Caco-2 (cell line): Measurements from ENCODE around the gene MTX1. TPM values are rescaled to one million over a fixed set of nuclear protein-coding genes. Genes with fewer than 3 reads are reported as not detected.

ENCODE experiments used
- BruUV-seq: library from RNA; stranded (reverse); fragments of 400-500 nt; replicated peaks from 2 replicates; lab custom pipeline; 2021; lab: Mats Ljungman, UMichigan
- CTCF ChIA-PET: fragments of 300-600 bp; sonication (Branson Sonifier 250); formaldehyde crosslinking; loops from one replicate; lab custom pipeline; 2022; ENCODE audit warnings: antibody characterized with exemption; lab: Charles Lee
- POLR2A ChIA-PET: fragments of 300-600 bp; sonication (Branson Sonifier 250); formaldehyde crosslinking; loops from one replicate; lab custom pipeline; 2022; ENCODE audit warnings: antibody characterized with exemption; lab: Charles Lee
- DNase-seq, 2 experiments: peaks; one replicate each; pipeline versions ENCODE4 v3.0.0 to v3.0.0-alpha.2; 2020 to 2022
- H3K27me3 ChIP-seq: replicated peaks from 2 replicates; pipeline ENCODE4 v1.6.0; 2011; ENCODE audit warnings: low read length; ENCODE audit not compliant: control insufficient read depth, insufficient read depth
- H3K36me3 ChIP-seq: 2 replicates; pipeline ENCODE4 v1.5.1; 2011; ENCODE audit warnings: low read length; ENCODE audit not compliant: control insufficient read depth, insufficient read depth
- H3K4me1 ChIP-seq: fragments of 250-450 bp; sonication (Bioruptor Pico); 2 replicates; pipeline ENCODE4 v1.5.1; 2020; ENCODE audit warnings: mild to moderate bottlenecking
- H3K4me3 ChIP-seq: 2 replicates; pipeline ENCODE4 v1.5.1; 2011; ENCODE audit warnings: low read depth, mild to moderate bottlenecking, control low read depth, low read length
- H3K9me3 ChIP-seq: fragments of 250-450 bp; sonication (Bioruptor Pico); 2 replicates; pipeline ENCODE4 v1.5.1; 2020; ENCODE audit warnings: mild to moderate bottlenecking, moderate library complexity
- H3K27ac Mint-ChIP-seq: one replicate; pipeline ENCODE4 v1.8.0; 2022; ENCODE audit warnings: mixed read lengths; ENCODE audit not compliant: unreplicated experiment
- H3K27me3 Mint-ChIP-seq: one replicate; pipeline ENCODE4 v1.8.0; 2022; ENCODE audit warnings: mixed read lengths; ENCODE audit not compliant: insufficient read depth, unreplicated experiment
- H3K36me3 Mint-ChIP-seq: one replicate; pipeline ENCODE4 v1.8.0; 2022; ENCODE audit warnings: mild to moderate bottlenecking, mixed read lengths; ENCODE audit not compliant: insufficient read depth, unreplicated experiment
- H3K4me1 Mint-ChIP-seq: one replicate; pipeline ENCODE4 v1.8.0; 2022; ENCODE audit warnings: low read depth, mixed read lengths; ENCODE audit not compliant: unreplicated experiment
- H3K4me3 Mint-ChIP-seq: one replicate; pipeline ENCODE4 v1.8.0; 2022; ENCODE audit warnings: mild to moderate bottlenecking, moderate library complexity, mixed read lengths; ENCODE audit not compliant: unreplicated experiment
- H3K9me3 Mint-ChIP-seq: one replicate; pipeline ENCODE4 v1.8.0; 2022; ENCODE audit warnings: mixed read lengths; ENCODE audit not compliant: unreplicated experiment
- CTCF ChIP-seq, 2 experiments: fragments of 200-600 bp in 1 of 2; IDR thresholded peaks; 1 replicate in 1 of 2; 2 replicates in 1 of 2; pipeline versions ENCODE4 v1.5.1 to v1.8.0; 2011 to 2022; ENCODE audit warnings: antibody characterized with exemption in 1 of 2, control low read depth in 1 of 2, inconsistent platforms in 1 of 2, low read depth in 1 of 2, low read length in 1 of 2, mild to moderate bottlenecking in 1 of 2, moderate library complexity in 1 of 2; ENCODE audit not compliant: insufficient read depth in 1 of 2, severe bottlenecking in 1 of 2, unreplicated experiment in 1 of 2
- intact Hi-C: fragments of 100-400 bp; cut with micrococcal nuclease; formaldehyde crosslinking; loops from one replicate; pipeline ENCODE4 v1.10.0; 2022; ENCODE audit not compliant: unreplicated experiment
- total RNA-seq: library from RNA; stranded (reverse); gene quantifications from 2 replicates; pipeline ENCODE4 v1.2.3, GENCODE V29; 2022

MTX1 gene
- total RNA-seq, 1 experiment from 2014 or later, result 65.3 TPM

GRCh38 chr1:155226188-155226909, 17.9 kb downstream of the MTX1 start:
- Mint-ChIP-seq H3K4me3 (peak overlapping the region; percentile 81), H3K36me3 (peaks cover 25% of the 10 kb centered on the region), H3K4me1 (peaks cover 25% of the 10 kb centered on the region), H3K27ac (peak overlapping the region; percentile 80), H3K9me3 (no peaks in the 10 kb centered on the region), H3K27me3 (no peaks in the 10 kb centered on the region)
- Histone ChIP-seq H3K9me3 (no peaks in the 10 kb centered on the region), H3K36me3 (no peaks in the 10 kb centered on the region; the same call in 1 of the 2 replicates), H3K4me3 (peak overlapping the region; percentile 62), H3K27me3 (no peaks in the 10 kb centered on the region), H3K4me1 (peaks cover 22% of the 10 kb centered on the region)
- ChIA-PET POLR2A (interaction anchor here (0.5 to 2.0 kb wide), 4 partner anchors 15 to 32 kb away, joined by 4 to 10 read pairs (median 4); partner anchors contain the start of gene MTX1), CTCF (interaction anchor here (0.6 to 2.5 kb wide), 7 partner anchors 17 to 135 kb away, joined by 3 to 10 read pairs (median 5); partner anchors contain the start of genes KRTCAP2 and THBS3)
- peak; percentile 51 to 79 for TF ChIP-seq CTCF (IDR thresholded peaks at IDR 0.05; ENCODE audit: insufficient read depth in 1 of 2, low read depth in 1 of 2, low read length in 1 of 2, severe bottlenecking in 1 of 2, unreplicated experiment in 1 of 2)
- DNase-seq, result peak; percentile 76 to 83
- intact Hi-C loops, result loop anchor here (1.0 to 5.0 kb wide), 3 partner anchors 19 to 50 kb away; partner anchors contain the start of gene THBS3
- BruUV-seq, result no TSS peak

GRCh38 chr1:155226910-155227260, 18.4 kb downstream of the MTX1 start:
- H3K9me3 Mint-ChIP-seq, result no peaks in the 10 kb centered on the region
- H3K36me3 Mint-ChIP-seq, result peaks cover 25% of the 10 kb centered on the region
- H3K4me3 Mint-ChIP-seq, result peak overlapping the region; percentile 81
- ChIA-PET CTCF (interaction anchor here (0.6 to 2.5 kb wide), 8 partner anchors 18 to 136 kb away, joined by 3 to 10 read pairs (median 4); partner anchors contain the start of genes KRTCAP2 and THBS3), POLR2A (interaction anchor here (0.5 to 2.0 kb wide), 4 partner anchors 14 to 33 kb away, joined by 4 to 10 read pairs (median 4); partner anchors contain the start of gene MTX1)
- TSS peak; percentile 89 for BruUV-seq
- H3K27me3 Mint-ChIP-seq, result no peaks in the 10 kb centered on the region
- Histone ChIP-seq H3K4me3 (peak overlapping the region; percentile 62), H3K27me3 (no peaks in the 10 kb centered on the region), H3K9me3 (no peaks in the 10 kb centered on the region), H3K36me3 (no peaks in the 10 kb centered on the region; the same call in 1 of the 2 replicates), H3K4me1 (peaks cover 22% of the 10 kb centered on the region)
- H3K27ac Mint-ChIP-seq, result peak overlapping the region; percentile 80
- H3K4me1 Mint-ChIP-seq, result peaks cover 25% of the 10 kb centered on the region
- intact Hi-C loops, result loop anchor here (1.0 to 5.0 kb wide), 4 partner anchors 17 to 51 kb away; partner anchors contain the start of gene THBS3
- no peak for TF ChIP-seq CTCF (IDR thresholded peaks at IDR 0.05; ENCODE audit: insufficient read depth in 1 of 2, low read depth in 1 of 2, low read length in 1 of 2, severe bottlenecking in 1 of 2, unreplicated experiment in 1 of 2)
- DNase-seq, result peak; percentile 67 to 69
